Activated CD4-positive, alpha-beta T cell treated with anti-CD3 and anti-CD28 coated beads for 24 hours (primary cell): ENCODE measurements around the gene ST7L.
"Not testable (repeated sequence)": the region's sequence is repeated elsewhere in the genome, so short reads cannot be mapped to it uniquely, and the experiment has no call there.

Experiments
- DNase-seq, 2 donors: peaks; one replicate each; pipeline ENCODE4 v3.0.0-alpha.2; 2020; ENCODE audit warnings: low read depth in 2 of 2

ST7L gene

GRCh38 chr1:112492076-112492475 lies 126.9 kb downstream of the ST7L start:
- DNase-seq = no peak

- DNase-seq = no peak
These were observed 130.8 kb downstream of the ST7L start for GRCh38 chr1:112488141-112488540.

- not testable (repeated sequence) for DNase-seq
These were observed 131.3 kb downstream of the ST7L start for GRCh38 chr1:112487686-112488085.

GRCh38 chr1:112486063-112486462 lies 132.9 kb downstream of the ST7L start:
- DNase-seq = not testable (repeated sequence)

- DNase-seq = no peak
These were observed 140.6 kb downstream of the ST7L start for GRCh38 chr1:112478314-112478713.

GRCh38 chr1:112477550-112477949 lies 141.4 kb downstream of the ST7L start:
- no peak for DNase-seq
